Amygdala (tissue), 56 donors: ENCODE results near the gene MAGEB3.

ENCODE experiments used
- DNase-seq, 56 donors: peaks; one replicate each; lab custom pipeline; 2025; lab: John Stamatoyannopoulos, UW

The MAGEB3 gene

DNA sequence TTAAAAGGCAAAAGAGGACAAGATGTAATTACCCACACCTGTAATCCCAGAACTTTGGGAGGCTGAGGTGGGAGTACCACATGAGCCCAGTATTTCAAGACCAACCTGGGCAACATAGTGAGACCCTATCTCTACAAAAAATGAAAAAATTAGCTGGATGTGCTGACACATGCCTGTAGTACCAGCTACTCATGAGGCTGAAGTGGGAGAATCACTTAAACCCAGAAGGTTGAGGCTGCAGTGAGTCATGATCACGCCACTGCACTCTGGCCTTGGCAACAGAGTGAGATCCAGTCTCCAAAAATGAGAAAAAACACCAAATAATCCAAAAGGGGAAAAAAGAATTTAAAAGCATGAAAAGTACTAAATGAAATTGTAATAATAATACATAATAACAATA lies 47.9 kb downstream of the MAGEB3 start:
- no peak for DNase-seq

DNA sequence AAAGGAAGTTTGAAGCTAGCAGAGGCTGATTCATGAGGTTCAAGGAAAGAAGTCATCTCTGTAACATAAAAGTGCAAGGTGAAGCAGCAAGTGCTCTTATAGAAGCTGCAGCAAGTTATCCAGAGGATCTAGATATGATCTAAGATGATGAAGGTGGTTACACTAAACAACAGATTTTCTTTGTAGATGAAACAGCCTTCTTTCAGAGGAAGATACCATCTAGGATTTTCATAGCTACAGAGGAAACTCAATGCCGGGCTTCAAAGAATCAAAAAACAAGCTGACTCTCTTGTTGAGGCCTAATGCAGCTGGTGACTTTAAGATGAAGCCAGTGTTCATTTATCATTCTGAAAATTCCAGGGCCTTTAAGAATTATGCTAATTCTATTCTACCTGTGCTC lies 50.0 kb downstream of the MAGEB3 start:
- DNase-seq: no peak

DNA sequence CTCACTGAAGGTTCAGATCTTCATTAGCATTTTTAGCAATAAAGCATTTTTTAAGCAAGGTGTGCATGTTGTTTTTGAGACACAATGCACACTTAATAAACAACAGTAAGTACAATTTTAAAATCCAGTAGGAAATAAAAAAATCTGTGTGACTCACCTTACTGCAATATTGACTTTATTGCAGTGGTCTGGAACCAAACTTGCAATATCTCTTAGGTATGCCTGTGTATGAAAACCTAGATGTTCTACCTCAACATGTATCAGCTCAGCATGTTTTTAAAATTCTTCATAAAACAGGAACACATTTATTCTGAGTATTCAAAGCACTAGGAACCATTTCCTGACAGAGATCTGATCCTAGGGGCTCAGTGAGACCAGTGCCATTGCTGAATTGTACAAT lies 52.1 kb downstream of the MAGEB3 start:
- no peak for DNase-seq

DNA sequence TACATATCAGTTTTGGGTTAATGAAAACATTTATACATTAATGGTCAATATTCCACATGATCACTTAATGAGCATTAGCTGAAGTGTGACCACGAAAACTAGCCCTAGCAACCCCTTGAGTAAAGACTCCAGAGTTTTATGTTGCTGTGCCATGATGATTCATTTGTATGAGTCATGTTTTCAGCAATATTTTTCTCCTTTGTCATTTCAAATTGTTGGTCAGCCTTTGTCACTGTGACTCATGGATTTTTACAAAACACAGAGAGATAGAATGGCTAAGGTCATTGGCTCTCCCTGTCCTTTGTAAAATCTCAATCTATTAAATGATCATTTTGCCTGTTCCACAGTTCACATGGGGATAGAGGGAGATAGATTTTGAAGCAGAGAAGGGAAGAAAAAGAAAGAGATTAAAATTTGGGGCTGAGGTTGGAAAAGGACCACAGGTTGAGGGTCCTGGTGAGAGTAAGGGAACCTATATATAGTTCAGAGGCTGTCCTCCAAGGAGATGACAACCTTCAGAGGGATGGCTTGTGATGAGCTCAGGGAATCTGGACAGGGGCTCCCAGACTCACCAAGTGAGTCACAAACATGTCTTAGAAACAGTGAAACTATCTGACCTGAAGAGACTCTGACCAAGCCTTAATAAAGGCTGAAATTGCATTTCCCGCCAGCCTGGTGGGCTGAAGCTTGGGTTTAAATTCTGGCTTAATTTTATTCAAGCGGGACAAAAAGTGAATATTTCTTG lies 53.2 kb downstream of the MAGEB3 start:
- no peak for DNase-seq
